ENCODE measurements around the gene FBXL14. TPM values are rescaled to one million over a fixed set of nuclear protein-coding genes. Genes with fewer than 3 reads are reported as not detected.

FBXL14 gene
- total and polyA plus RNA-seq, 9 donors: 1.3 to 16.2 (median 10.8) TPM

DNA sequence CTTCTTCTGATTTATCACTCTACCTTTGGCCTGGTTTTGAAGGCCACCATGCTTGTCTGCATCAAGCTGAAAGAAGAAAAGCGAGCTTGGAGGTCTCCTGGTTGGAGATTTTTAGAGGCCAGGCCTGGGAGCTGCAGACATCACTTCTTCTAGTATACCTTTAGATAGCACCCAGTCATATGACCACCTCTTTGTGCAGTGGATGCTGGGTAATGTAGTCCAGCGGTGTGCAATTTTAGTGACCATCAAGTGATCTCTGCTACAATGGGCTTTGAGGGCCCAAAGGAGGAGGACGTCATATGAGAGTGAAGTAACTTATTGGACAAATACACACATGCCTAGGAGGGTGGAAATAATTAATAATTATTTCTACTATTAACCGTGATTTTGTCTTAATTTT lies 19.5 kb upstream of the FBXL14 start:
- Histone ChIP-seq H3K36me3 (no peaks in the 10 kb centered on the region), H3K27ac (no peak overlapping the region), H3K4me1 (ENCODE audit: insufficient read depth) (peaks cover 8% of the 10 kb centered on the region), H3K27me3 (no peaks in the 10 kb centered on the region), H3K9me3 (no peaks in the 10 kb centered on the region), H3K4me3 (no peak overlapping the region)
- no peak for TF ChIP-seq EP300 (IDR thresholded peaks at IDR 0.05)
- no peak for TF ChIP-seq POLR2A (IDR thresholded peaks at IDR 0.05)
- TF ChIP-seq CTCF (IDR thresholded peaks at IDR 0.05): no peak
- intact Hi-C loops (cut with DNase I): no loop called here
- 95 to 98% (median 97%) methylated on average over 4 of the region's 4 CpGs for WGBS, 3 donors
- peak in 1 of 5 donors; percentile 6 for DNase-seq

GRCh38 chr12:1611803-1612572 lies 17.6 kb upstream of the FBXL14 start:
- Histone ChIP-seq H3K4me1 (ENCODE audit: insufficient read depth) (peaks cover 8% of the 10 kb centered on the region), H3K27ac (peak overlapping the region in 1 of 2 donors; percentile 26), H3K9me3 (no peaks in the 10 kb centered on the region), H3K27me3 (no peaks in the 10 kb centered on the region), H3K36me3 (no peaks in the 10 kb centered on the region), H3K4me3 (no peak overlapping the region)
- intact Hi-C loops (cut with DNase I): no loop called here
- 12 to 33% (median 15%) methylated on average over 13 of the region's 13 CpGs for WGBS, 3 donors
- peak in 1 of 5 donors; percentile 31 for DNase-seq
- no peak for TF ChIP-seq EP300 (IDR thresholded peaks at IDR 0.05)

- intact Hi-C loops (cut with DNase I): no loop called here
These were observed 15.8 kb upstream of the FBXL14 start for GRCh38 chr12:1610072-1610643.

DNA sequence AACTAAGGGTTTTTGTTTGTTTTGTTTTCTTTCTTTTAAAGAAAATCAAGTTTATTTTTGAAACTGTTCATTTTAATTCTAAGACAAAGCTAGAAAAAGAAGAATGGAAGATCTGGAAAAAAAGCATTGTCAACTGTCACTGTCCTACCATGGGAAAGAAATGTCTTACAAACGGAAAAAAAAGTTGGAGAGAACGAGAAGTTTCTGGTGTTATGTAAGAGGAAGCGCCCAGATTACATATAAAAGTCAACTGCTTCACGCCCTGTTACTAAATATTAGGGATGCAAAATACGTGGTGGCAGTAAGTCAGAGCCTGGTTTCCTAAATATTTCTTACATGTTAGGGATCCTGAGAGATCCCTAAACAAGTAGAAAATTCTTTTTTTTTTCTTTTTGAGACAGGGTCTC lies 14.3 kb upstream of the FBXL14 start:
- WGBS, 3 donors: 20 to 28% (median 27%) methylated on average over 5 of the region's 5 CpGs
- Histone ChIP-seq H3K27ac (no peak overlapping the region), H3K36me3 (no peaks in the 10 kb centered on the region), H3K9me3 (no peaks in the 10 kb centered on the region), H3K4me1 (ENCODE audit: insufficient read depth) (peaks cover 15% of the 10 kb centered on the region), H3K27me3 (no peaks in the 10 kb centered on the region), H3K4me3 (no peak overlapping the region)
- intact Hi-C loops (cut with DNase I): no loop called here
- TF ChIP-seq POLR2A (IDR thresholded peaks at IDR 0.05) (no peak), CTCF (IDR thresholded peaks at IDR 0.05) (no peak), EP300 (IDR thresholded peaks at IDR 0.05) (no peak)
- DNase-seq: no peak

More at GRCh38 chr12:1610072-1610643, 15.8 kb upstream of the FBXL14 start:
- peak in 1 of 5 donors; percentile 8 for DNase-seq
- Histone ChIP-seq H3K36me3 (no peaks in the 10 kb centered on the region), H3K27ac (no peak overlapping the region), H3K9me3 (no peaks in the 10 kb centered on the region), H3K4me1 (ENCODE audit: insufficient read depth) (peaks cover 13% of the 10 kb centered on the region), H3K27me3 (no peaks in the 10 kb centered on the region), H3K4me3 (no peak overlapping the region)
- WGBS, 3 donors: 51 to 78% (median 70%) methylated on average over 7 of the region's 7 CpGs
- TF ChIP-seq EP300 (IDR thresholded peaks at IDR 0.05): no peak
- TF ChIP-seq POLR2A (IDR thresholded peaks at IDR 0.05): no peak
- no peak for TF ChIP-seq CTCF (IDR thresholded peaks at IDR 0.05)

Measured in ovary (tissue), 9 donors.